Measurements from ENCODE around the gene WDR87. TPM values are rescaled to one million over a fixed set of nuclear protein-coding genes. Genes with fewer than 3 reads are reported as not detected.

Gene WDR87
- polyA plus RNA-seq, result not detected

- Mint-ChIP-seq H3K4me3 (peak within 1 kb of the TSS; percentile 95 to 99 (median 98)), H3K4me1 (peaks cover 37 to 48% (median 42%) of the 10 kb centered on the region in 3 donors), H3K27me3 (no peaks in the 10 kb centered on the region), H3K9me3 (no peaks in the 10 kb centered on the region), H3K36me3 (no peaks in the 10 kb centered on the region), H3K27ac (peak within 1 kb of the TSS; percentile 93 to 97 (median 94))
These were observed at the start of gene WDR87 for GRCh38 chr19:37905946-37906868. WDR87 (minus strand) TSS chr19:37906594; CDS start chr19:37898239, 8,355 bp downstream.

GRCh38 chr19:37955986-37956385, 49.6 kb upstream of the WDR87 start:
- H3K27me3 Mint-ChIP-seq, result no peaks in the 10 kb centered on the region
- H3K36me3 Mint-ChIP-seq, result peaks cover 8% of the 10 kb centered on the region
- H3K9me3 Mint-ChIP-seq, result no peaks in the 10 kb centered on the region
- H3K4me1 Mint-ChIP-seq, result peaks cover 57 to 64% (median 60%) of the 10 kb centered on the region in 3 donors
- peak overlapping the region in 1 of 3 donors; percentile 34 for H3K27ac Mint-ChIP-seq
- no peak overlapping the region for H3K4me3 Mint-ChIP-seq

GRCh38 chr19:37954421-37954874, 48.1 kb upstream of the WDR87 start:
- Mint-ChIP-seq H3K4me1 (peaks cover 60 to 67% (median 60%) of the 10 kb centered on the region in 3 donors), H3K36me3 (peaks cover 11% of the 10 kb centered on the region), H3K4me3 (peak overlapping the region in 3 of 4 donors; percentile 2 to 73 (median 15)), H3K27ac (peak overlapping the region; percentile 23 to 37 (median 35)), H3K9me3 (no peaks in the 10 kb centered on the region), H3K27me3 (no peaks in the 10 kb centered on the region)

- peak overlapping the region in 2 of 4 donors; percentile 15 to 55 for H3K4me3 Mint-ChIP-seq
These were observed 47.5 kb upstream of the WDR87 start for GRCh38 chr19:37953918-37954303.

GRCh38 chr19:37953171-37953917, 47.0 kb upstream of the WDR87 start:
- peaks cover 11% of the 10 kb centered on the region for H3K36me3 Mint-ChIP-seq
- peak overlapping the region; percentile 35 to 78 (median 37) for H3K27ac Mint-ChIP-seq
- H3K4me1 Mint-ChIP-seq, result peaks cover 53 to 57% (median 54%) of the 10 kb centered on the region in 3 donors
- no peaks in the 10 kb centered on the region for H3K9me3 Mint-ChIP-seq
- H3K4me3 Mint-ChIP-seq, result peak overlapping the region in 2 of 4 donors; percentile 15 to 55
- H3K27me3 Mint-ChIP-seq, result no peaks in the 10 kb centered on the region

More at GRCh38 chr19:37953918-37954303, 47.5 kb upstream of the WDR87 start:
- H3K27me3 Mint-ChIP-seq, result no peaks in the 10 kb centered on the region
- H3K36me3 Mint-ChIP-seq, result peaks cover 11% of the 10 kb centered on the region
- peak overlapping the region; percentile 35 to 41 (median 37) for H3K27ac Mint-ChIP-seq
- no peaks in the 10 kb centered on the region for H3K9me3 Mint-ChIP-seq
- H3K4me1 Mint-ChIP-seq, result peaks cover 54 to 62% (median 55%) of the 10 kb centered on the region in 3 donors

- Mint-ChIP-seq H3K9me3 (no peaks in the 10 kb centered on the region), H3K27me3 (no peaks in the 10 kb centered on the region), H3K36me3 (peaks cover 9% of the 10 kb centered on the region), H3K27ac (peak overlapping the region; percentile 52 to 95 (median 88)), H3K4me1 (peaks cover 48 to 52% (median 52%) of the 10 kb centered on the region in 3 donors), H3K4me3 (peak overlapping the region; percentile 54 to 93 (median 60))
These were observed 45.4 kb upstream of the WDR87 start for GRCh38 chr19:37951816-37952210.

GRCh38 chr19:37950471-37951175, 44.2 kb upstream of the WDR87 start:
- peaks cover 43 to 45% (median 44%) of the 10 kb centered on the region in 3 donors for H3K4me1 Mint-ChIP-seq
- H3K27me3 Mint-ChIP-seq, result no peaks in the 10 kb centered on the region
- peak overlapping the region; percentile 52 to 95 (median 68) for H3K27ac Mint-ChIP-seq
- no peaks in the 10 kb centered on the region for H3K9me3 Mint-ChIP-seq
- H3K36me3 Mint-ChIP-seq, result peaks cover 8% of the 10 kb centered on the region
- H3K4me3 Mint-ChIP-seq, result peak overlapping the region in 3 of 4 donors; percentile 57 to 93 (median 63)

- Mint-ChIP-seq H3K27ac (peak overlapping the region in 2 of 3 donors; percentile 13 to 59), H3K4me3 (peak overlapping the region in 1 of 4 donors; percentile 7), H3K4me1 (peaks cover 26 to 32% (median 29%) of the 10 kb centered on the region in 3 donors), H3K36me3 (peaks cover 10% of the 10 kb centered on the region), H3K9me3 (no peaks in the 10 kb centered on the region), H3K27me3 (no peaks in the 10 kb centered on the region)
These were observed 42.0 kb upstream of the WDR87 start for GRCh38 chr19:37948362-37948761.

GRCh38 chr19:37947778-37948177, 41.4 kb upstream of the WDR87 start:
- Mint-ChIP-seq H3K4me3 (no peak overlapping the region), H3K36me3 (peaks cover 10% of the 10 kb centered on the region), H3K27ac (peak overlapping the region in 2 of 3 donors; percentile 13 to 59), H3K4me1 (peaks cover 26 to 37% (median 26%) of the 10 kb centered on the region in 3 donors), H3K9me3 (no peaks in the 10 kb centered on the region), H3K27me3 (no peaks in the 10 kb centered on the region)

- no peaks in the 10 kb centered on the region for H3K9me3 Mint-ChIP-seq
- no peaks in the 10 kb centered on the region for H3K27me3 Mint-ChIP-seq
- H3K36me3 Mint-ChIP-seq, result peaks cover 10% of the 10 kb centered on the region
These were observed 39.7 kb upstream of the WDR87 start for GRCh38 chr19:37946132-37946531.

GRCh38 chr19:37943480-37943879, 37.1 kb upstream of the WDR87 start:
- H3K9me3 Mint-ChIP-seq, result no peaks in the 10 kb centered on the region
- H3K4me1 Mint-ChIP-seq, result peaks cover 15 to 33% (median 30%) of the 10 kb centered on the region in 3 donors
- no peak overlapping the region for H3K4me3 Mint-ChIP-seq
- peak overlapping the region in 1 of 3 donors; percentile 84 for H3K27ac Mint-ChIP-seq
- peaks cover 6% of the 10 kb centered on the region for H3K36me3 Mint-ChIP-seq
- no peaks in the 10 kb centered on the region for H3K27me3 Mint-ChIP-seq

More at GRCh38 chr19:37946132-37946531, 39.7 kb upstream of the WDR87 start:
- Mint-ChIP-seq H3K4me3 (no peak overlapping the region), H3K4me1 (peaks cover 21 to 36% (median 24%) of the 10 kb centered on the region in 3 donors), H3K27ac (no peak overlapping the region)

- peak overlapping the region in 1 of 3 donors; percentile 84 for H3K27ac Mint-ChIP-seq
- no peak overlapping the region for H3K4me3 Mint-ChIP-seq
- H3K27me3 Mint-ChIP-seq, result no peaks in the 10 kb centered on the region
- H3K9me3 Mint-ChIP-seq, result no peaks in the 10 kb centered on the region
- peaks cover 18 to 36% (median 35%) of the 10 kb centered on the region in 3 donors for H3K4me1 Mint-ChIP-seq
- H3K36me3 Mint-ChIP-seq, result peaks cover 6% of the 10 kb centered on the region
These were observed 36.1 kb upstream of the WDR87 start for GRCh38 chr19:37942516-37942902.

- no peaks in the 10 kb centered on the region for H3K27me3 Mint-ChIP-seq
- peaks cover 17 to 36% (median 33%) of the 10 kb centered on the region in 3 donors for H3K4me1 Mint-ChIP-seq
- H3K27ac Mint-ChIP-seq, result peak overlapping the region in 1 of 3 donors; percentile 13
- peaks cover 6% of the 10 kb centered on the region for H3K36me3 Mint-ChIP-seq
- no peak overlapping the region for H3K4me3 Mint-ChIP-seq
- no peaks in the 10 kb centered on the region for H3K9me3 Mint-ChIP-seq
These were observed 35.6 kb upstream of the WDR87 start for GRCh38 chr19:37941782-37942515.
